GM23338 (cell line): ENCODE data around the gene BRAF.

Experiments
- CREB1 ChIP-seq: fragments of 250-450 bp; sonication (Bioruptor Pico); IDR thresholded peaks from 2 replicates; pipeline ENCODE4 v1.5.0; 2020; ENCODE audit warnings: low read depth, mild to moderate bottlenecking, moderate library complexity
- EZH2 ChIP-seq: fragments of 200-600 bp; sonication (generic); IDR thresholded peaks from one replicate; pipeline ENCODE4 v1.8.0; 2017; ENCODE audit warnings: antibody characterized with exemption, mild to moderate bottlenecking, low read depth; ENCODE audit not compliant: unreplicated experiment
- EZH2phosphoT487 ChIP-seq: fragments of 200-600 bp; sonication (generic); IDR thresholded peaks from one replicate; pipeline ENCODE4 v1.8.1; 2018; ENCODE audit warnings: antibody characterized with exemption; ENCODE audit not compliant: unreplicated experiment
- JUNB ChIP-seq: IDR thresholded peaks from one replicate; pipeline ENCODE4 v1.6.1; 2016; ENCODE audit warnings: antibody characterized with exemption; ENCODE audit not compliant: unreplicated experiment
- NANOG ChIP-seq: IDR thresholded peaks from 2 replicates; pipeline ENCODE4 v1.6.1; 2016; ENCODE audit warnings: antibody characterized with exemption, borderline replicate concordance
- POLR2AphosphoS5 ChIP-seq: IDR thresholded peaks from 2 replicates; pipeline ENCODE4 v1.6.1; 2016; ENCODE audit warnings: antibody characterized with exemption, low read depth
- ZNF331 ChIP-seq: fragments of 250-450 bp; sonication (Bioruptor Pico); IDR thresholded peaks from 2 replicates; pipeline ENCODE4 v1.5.0; 2020; ENCODE audit warnings: low read depth, mild to moderate bottlenecking, moderate library complexity
- TF ChIP-seq, protein P1 (sequence below), 2 experiments: fragments of 200-600 bp in 1 of 2; sonication (generic) in 1 of 2; conservative IDR thresholded peaks; 2 replicates each; pipeline versions ENCODE4 v1.5.1 to v1.6.1; 2016 to 2017; ENCODE audit warnings: antibody characterized with exemption in 2 of 2, low read depth in 2 of 2, mild to moderate bottlenecking in 2 of 2, moderate library complexity in 1 of 2
- TF ChIP-seq, protein P2 (sequence below): IDR thresholded peaks from one replicate; pipeline ENCODE4 v1.6.1; 2018; ENCODE audit warnings: antibody characterized with exemption; ENCODE audit not compliant: unreplicated experiment
- TF ChIP-seq, protein P3 (sequence below): IDR thresholded peaks from 2 replicates; pipeline ENCODE4 v1.6.1; 2016; ENCODE audit warnings: antibody characterized with exemption

DNA sequence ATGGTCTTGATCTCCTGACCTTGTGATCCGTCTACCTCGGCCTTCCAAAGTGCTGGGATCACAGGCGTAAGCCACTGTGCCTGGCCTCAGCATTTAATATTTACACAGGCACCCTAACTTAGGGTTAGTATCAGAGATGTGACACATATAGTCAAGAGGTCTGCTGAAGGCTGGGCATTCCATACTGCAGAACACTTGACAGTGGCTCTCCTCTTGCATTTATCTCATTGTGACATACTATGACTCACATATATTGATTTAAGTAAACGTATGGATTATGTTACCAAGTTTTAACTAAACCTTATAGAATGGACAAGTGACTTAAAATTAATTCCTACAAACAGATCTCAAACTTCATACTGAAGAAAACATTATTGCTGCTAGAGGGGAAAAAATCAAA lies 36.6 kb downstream of the BRAF start:
- TF ChIP-seq, protein P1, sequence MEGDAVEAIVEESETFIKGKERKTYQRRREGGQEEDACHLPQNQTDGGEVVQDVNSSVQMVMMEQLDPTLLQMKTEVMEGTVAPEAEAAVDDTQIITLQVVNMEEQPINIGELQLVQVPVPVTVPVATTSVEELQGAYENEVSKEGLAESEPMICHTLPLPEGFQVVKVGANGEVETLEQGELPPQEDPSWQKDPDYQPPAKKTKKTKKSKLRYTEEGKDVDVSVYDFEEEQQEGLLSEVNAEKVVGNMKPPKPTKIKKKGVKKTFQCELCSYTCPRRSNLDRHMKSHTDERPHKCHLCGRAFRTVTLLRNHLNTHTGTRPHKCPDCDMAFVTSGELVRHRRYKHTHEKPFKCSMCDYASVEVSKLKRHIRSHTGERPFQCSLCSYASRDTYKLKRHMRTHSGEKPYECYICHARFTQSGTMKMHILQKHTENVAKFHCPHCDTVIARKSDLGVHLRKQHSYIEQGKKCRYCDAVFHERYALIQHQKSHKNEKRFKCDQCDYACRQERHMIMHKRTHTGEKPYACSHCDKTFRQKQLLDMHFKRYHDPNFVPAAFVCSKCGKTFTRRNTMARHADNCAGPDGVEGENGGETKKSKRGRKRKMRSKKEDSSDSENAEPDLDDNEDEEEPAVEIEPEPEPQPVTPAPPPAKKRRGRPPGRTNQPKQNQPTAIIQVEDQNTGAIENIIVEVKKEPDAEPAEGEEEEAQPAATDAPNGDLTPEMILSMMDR (conservative IDR thresholded peaks at IDR 0.05; ENCODE audit: low read depth in 2 of 2): no peak
- no peak for TF ChIP-seq CREB1 (CRISPR knock-in tag)
- no peak for TF ChIP-seq JUNB
- TF ChIP-seq, protein P2, sequence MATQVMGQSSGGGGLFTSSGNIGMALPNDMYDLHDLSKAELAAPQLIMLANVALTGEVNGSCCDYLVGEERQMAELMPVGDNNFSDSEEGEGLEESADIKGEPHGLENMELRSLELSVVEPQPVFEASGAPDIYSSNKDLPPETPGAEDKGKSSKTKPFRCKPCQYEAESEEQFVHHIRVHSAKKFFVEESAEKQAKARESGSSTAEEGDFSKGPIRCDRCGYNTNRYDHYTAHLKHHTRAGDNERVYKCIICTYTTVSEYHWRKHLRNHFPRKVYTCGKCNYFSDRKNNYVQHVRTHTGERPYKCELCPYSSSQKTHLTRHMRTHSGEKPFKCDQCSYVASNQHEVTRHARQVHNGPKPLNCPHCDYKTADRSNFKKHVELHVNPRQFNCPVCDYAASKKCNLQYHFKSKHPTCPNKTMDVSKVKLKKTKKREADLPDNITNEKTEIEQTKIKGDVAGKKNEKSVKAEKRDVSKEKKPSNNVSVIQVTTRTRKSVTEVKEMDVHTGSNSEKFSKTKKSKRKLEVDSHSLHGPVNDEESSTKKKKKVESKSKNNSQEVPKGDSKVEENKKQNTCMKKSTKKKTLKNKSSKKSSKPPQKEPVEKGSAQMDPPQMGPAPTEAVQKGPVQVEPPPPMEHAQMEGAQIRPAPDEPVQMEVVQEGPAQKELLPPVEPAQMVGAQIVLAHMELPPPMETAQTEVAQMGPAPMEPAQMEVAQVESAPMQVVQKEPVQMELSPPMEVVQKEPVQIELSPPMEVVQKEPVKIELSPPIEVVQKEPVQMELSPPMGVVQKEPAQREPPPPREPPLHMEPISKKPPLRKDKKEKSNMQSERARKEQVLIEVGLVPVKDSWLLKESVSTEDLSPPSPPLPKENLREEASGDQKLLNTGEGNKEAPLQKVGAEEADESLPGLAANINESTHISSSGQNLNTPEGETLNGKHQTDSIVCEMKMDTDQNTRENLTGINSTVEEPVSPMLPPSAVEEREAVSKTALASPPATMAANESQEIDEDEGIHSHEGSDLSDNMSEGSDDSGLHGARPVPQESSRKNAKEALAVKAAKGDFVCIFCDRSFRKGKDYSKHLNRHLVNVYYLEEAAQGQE: no peak
- no peak for TF ChIP-seq POLR2AphosphoS5
- no peak for TF ChIP-seq EZH2
- TF ChIP-seq EZH2phosphoT487: no peak
- no peak for TF ChIP-seq NANOG
- TF ChIP-seq, protein P3, sequence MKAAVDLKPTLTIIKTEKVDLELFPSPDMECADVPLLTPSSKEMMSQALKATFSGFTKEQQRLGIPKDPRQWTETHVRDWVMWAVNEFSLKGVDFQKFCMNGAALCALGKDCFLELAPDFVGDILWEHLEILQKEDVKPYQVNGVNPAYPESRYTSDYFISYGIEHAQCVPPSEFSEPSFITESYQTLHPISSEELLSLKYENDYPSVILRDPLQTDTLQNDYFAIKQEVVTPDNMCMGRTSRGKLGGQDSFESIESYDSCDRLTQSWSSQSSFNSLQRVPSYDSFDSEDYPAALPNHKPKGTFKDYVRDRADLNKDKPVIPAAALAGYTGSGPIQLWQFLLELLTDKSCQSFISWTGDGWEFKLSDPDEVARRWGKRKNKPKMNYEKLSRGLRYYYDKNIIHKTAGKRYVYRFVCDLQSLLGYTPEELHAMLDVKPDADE: no peak
- TF ChIP-seq ZNF331: no peak
